Measurements from ENCODE around the gene RPH3AL.
A peak's percentile ranks its signal among the peaks of the same experiment; 100 is the strongest.
"Not testable (repeated sequence)": the region's sequence is repeated elsewhere in the genome, so short reads cannot be mapped to it uniquely, and the experiment has no call there.

RPH3AL gene

DNA sequence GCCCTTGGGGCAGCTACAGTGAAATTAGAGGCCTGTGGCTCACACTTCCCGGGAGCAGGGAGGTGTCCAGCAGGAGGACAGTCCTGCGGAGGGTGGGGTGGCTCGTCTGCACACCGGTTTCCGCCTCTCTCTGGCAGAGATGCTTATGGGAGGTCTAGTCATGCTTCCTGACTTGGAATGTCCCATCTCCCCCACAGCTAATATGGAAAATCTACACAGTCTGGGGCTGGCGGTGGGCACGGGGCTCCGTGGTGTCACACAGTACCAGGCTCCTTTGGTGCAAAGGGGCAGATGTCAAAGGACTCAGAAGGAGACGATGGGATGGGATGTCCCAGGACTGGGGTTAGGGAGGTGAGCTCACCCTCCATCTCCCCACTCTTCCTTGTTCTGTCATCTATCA lies 127.1 kb downstream of the RPH3AL start:
- Histone ChIP-seq H3K9me3 (ENCODE audit: control insufficient read depth in 1 of 2, low read length in 2 of 2) (no peaks in the 10 kb centered on the region), H3K27me3 (ENCODE audit: control insufficient read depth in 1 of 2, insufficient read depth in 2 of 2, low read length in 2 of 2) (no peaks in the 10 kb centered on the region), H3K4me1 (ENCODE audit: control insufficient read depth in 1 of 2, insufficient read depth in 2 of 2, low read length in 2 of 2) (no peaks in the 10 kb centered on the region), H3K9ac (ENCODE audit: low read depth in 1 of 2, low read length in 2 of 2) (no peak overlapping the region), H3K36me3 (ENCODE audit: control insufficient read depth in 1 of 2, insufficient read depth in 2 of 2, low read length in 2 of 2) (no peaks in the 10 kb centered on the region), H3K4me3 (ENCODE audit: low read depth in 1 of 2, low read length in 2 of 2) (no peak overlapping the region), H3K27ac (ENCODE audit: low read depth, low read length) (no peak overlapping the region)

- not testable (repeated sequence) for H3K9me3 ChIP-seq (ENCODE audit: control insufficient read depth in 1 of 2, low read length in 2 of 2); H3K27me3 ChIP-seq (ENCODE audit: control insufficient read depth in 1 of 2, insufficient read depth in 2 of 2, low read length in 2 of 2); H3K9ac ChIP-seq (ENCODE audit: low read depth in 1 of 2, low read length in 2 of 2); H3K4me1 ChIP-seq (ENCODE audit: control insufficient read depth in 1 of 2, insufficient read depth in 2 of 2, low read length in 2 of 2); H3K36me3 ChIP-seq (ENCODE audit: control insufficient read depth in 1 of 2, insufficient read depth in 2 of 2, low read length in 2 of 2); H3K27ac ChIP-seq (ENCODE audit: low read depth, low read length); H3K4me3 ChIP-seq (ENCODE audit: low read depth in 1 of 2, low read length in 2 of 2)
Measured at GRCh38 chr17:224576-224975, 128.0 kb downstream of the RPH3AL start.

- Histone ChIP-seq H3K9me3 (ENCODE audit: control insufficient read depth in 1 of 2, low read length in 2 of 2) (no peaks in the 10 kb centered on the region), H3K9ac (ENCODE audit: low read depth in 1 of 2, low read length in 2 of 2) (no peak overlapping the region), H3K4me3 (ENCODE audit: low read depth in 1 of 2, low read length in 2 of 2) (no peak overlapping the region), H3K27me3 (ENCODE audit: control insufficient read depth in 1 of 2, insufficient read depth in 2 of 2, low read length in 2 of 2) (no peaks in the 10 kb centered on the region), H3K27ac (ENCODE audit: low read depth, low read length) (no peak overlapping the region), H3K36me3 (ENCODE audit: control insufficient read depth in 1 of 2, insufficient read depth in 2 of 2, low read length in 2 of 2) (no peaks in the 10 kb centered on the region), H3K4me1 (ENCODE audit: control insufficient read depth in 1 of 2, insufficient read depth in 2 of 2, low read length in 2 of 2) (no peaks in the 10 kb centered on the region)
Measured at GRCh38 chr17:223723-224471, 128.7 kb downstream of the RPH3AL start.

GRCh38 chr17:222172-222571 lies 130.4 kb downstream of the RPH3AL start:
- H3K9ac ChIP-seq (ENCODE audit: low read depth in 1 of 2, low read length in 2 of 2), result no peak overlapping the region

DNA sequence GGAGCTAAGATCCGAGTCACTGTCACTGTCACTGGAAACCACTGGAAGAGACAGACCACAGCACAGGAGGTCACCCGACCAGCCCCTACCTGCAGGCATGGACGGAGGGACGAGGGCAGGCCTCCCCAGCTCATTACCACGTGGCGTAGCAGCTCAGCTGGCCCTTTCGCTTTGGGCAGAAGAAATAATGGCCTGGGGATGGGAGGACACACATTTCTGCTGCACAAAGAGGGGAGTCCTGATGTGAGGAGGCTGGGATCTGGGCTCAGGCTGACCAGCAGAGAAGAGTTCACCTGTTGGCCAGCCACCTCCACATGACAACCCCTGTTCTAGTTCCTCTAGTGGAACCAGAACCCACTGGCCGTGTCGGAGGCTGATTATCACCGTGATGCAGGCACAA lies 132.9 kb downstream of the RPH3AL start:
- H3K27ac ChIP-seq (ENCODE audit: low read depth, low read length), result no peak overlapping the region
- no peaks in the 10 kb centered on the region for H3K27me3 ChIP-seq (ENCODE audit: control insufficient read depth in 1 of 2, insufficient read depth in 2 of 2, low read length in 2 of 2)
- no peaks in the 10 kb centered on the region for H3K4me1 ChIP-seq (ENCODE audit: control insufficient read depth in 1 of 2, insufficient read depth in 2 of 2, low read length in 2 of 2)
- no peaks in the 10 kb centered on the region for H3K36me3 ChIP-seq (ENCODE audit: control insufficient read depth in 1 of 2, insufficient read depth in 2 of 2, low read length in 2 of 2)
- no peaks in the 10 kb centered on the region for H3K9me3 ChIP-seq (ENCODE audit: control insufficient read depth in 1 of 2, low read length in 2 of 2)
- no peak overlapping the region for H3K9ac ChIP-seq (ENCODE audit: low read depth in 1 of 2, low read length in 2 of 2)
- H3K4me3 ChIP-seq (ENCODE audit: low read depth in 1 of 2, low read length in 2 of 2), result no peak overlapping the region

More at GRCh38 chr17:222172-222571, 130.4 kb downstream of the RPH3AL start:
- no peaks in the 10 kb centered on the region for H3K27me3 ChIP-seq (ENCODE audit: control insufficient read depth in 1 of 2, insufficient read depth in 2 of 2, low read length in 2 of 2)
- H3K4me3 ChIP-seq (ENCODE audit: low read depth in 1 of 2, low read length in 2 of 2), result no peak overlapping the region
- H3K36me3 ChIP-seq (ENCODE audit: control insufficient read depth in 1 of 2, insufficient read depth in 2 of 2, low read length in 2 of 2), result no peaks in the 10 kb centered on the region
- H3K9me3 ChIP-seq (ENCODE audit: control insufficient read depth in 1 of 2, low read length in 2 of 2), result no peaks in the 10 kb centered on the region
- no peaks in the 10 kb centered on the region for H3K4me1 ChIP-seq (ENCODE audit: control insufficient read depth in 1 of 2, insufficient read depth in 2 of 2, low read length in 2 of 2)
- no peak overlapping the region for H3K27ac ChIP-seq (ENCODE audit: low read depth, low read length)

DNA sequence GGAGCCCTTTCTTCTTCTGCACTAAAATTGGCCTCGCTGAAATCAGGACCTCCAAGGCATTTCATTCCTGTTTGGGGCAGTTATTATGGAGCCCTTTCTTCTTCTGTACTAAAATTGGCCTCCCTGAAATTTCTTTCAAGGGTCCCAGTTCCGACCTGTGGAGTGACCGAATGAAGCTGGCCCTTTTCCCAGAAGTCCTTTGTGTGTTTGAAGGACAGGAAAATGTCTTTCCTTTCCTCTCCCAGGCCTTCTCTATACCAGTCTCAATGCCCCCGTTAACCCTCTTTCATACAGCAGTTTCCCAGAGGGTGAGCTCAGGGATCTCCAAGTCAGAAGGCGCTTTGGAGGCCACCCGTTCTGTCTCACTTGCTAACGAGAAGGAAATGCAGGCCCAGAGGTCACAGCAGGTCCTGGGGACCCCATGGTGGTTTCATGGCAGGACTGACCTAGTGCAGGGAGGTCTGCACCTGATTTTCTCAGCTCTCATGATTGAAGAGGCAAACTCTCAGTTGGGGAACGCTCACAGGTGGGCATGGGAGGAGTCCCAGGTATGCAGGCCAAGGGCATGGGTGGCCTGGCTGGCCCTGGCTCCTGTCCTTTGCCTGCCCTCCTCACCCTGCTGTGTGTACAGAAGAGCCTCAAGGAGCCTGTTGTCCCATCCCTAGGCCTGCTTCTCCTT lies 134.0 kb downstream of the RPH3AL start:
- no peaks in the 10 kb centered on the region for H3K4me1 ChIP-seq (ENCODE audit: control insufficient read depth in 1 of 2, insufficient read depth in 2 of 2, low read length in 2 of 2)
- no peaks in the 10 kb centered on the region for H3K9me3 ChIP-seq (ENCODE audit: control insufficient read depth in 1 of 2, low read length in 2 of 2)
- H3K27ac ChIP-seq (ENCODE audit: low read depth, low read length), result no peak overlapping the region
- no peaks in the 10 kb centered on the region for H3K36me3 ChIP-seq (ENCODE audit: control insufficient read depth in 1 of 2, insufficient read depth in 2 of 2, low read length in 2 of 2)
- no peak overlapping the region for H3K9ac ChIP-seq (ENCODE audit: low read depth in 1 of 2, low read length in 2 of 2)
- no peaks in the 10 kb centered on the region for H3K27me3 ChIP-seq (ENCODE audit: control insufficient read depth in 1 of 2, insufficient read depth in 2 of 2, low read length in 2 of 2)
- no peak overlapping the region for H3K4me3 ChIP-seq (ENCODE audit: low read depth in 1 of 2, low read length in 2 of 2)

- Histone ChIP-seq H3K9me3 (ENCODE audit: control insufficient read depth in 1 of 2, low read length in 2 of 2) (no peaks in the 10 kb centered on the region), H3K27me3 (ENCODE audit: control insufficient read depth in 1 of 2, insufficient read depth in 2 of 2, low read length in 2 of 2) (no peaks in the 10 kb centered on the region), H3K4me3 (ENCODE audit: low read depth in 1 of 2, low read length in 2 of 2) (no peak overlapping the region), H3K36me3 (ENCODE audit: control insufficient read depth in 1 of 2, insufficient read depth in 2 of 2, low read length in 2 of 2) (peaks cover 0 to 5% of the 10 kb centered on the region in 2 donors), H3K27ac (ENCODE audit: low read depth, low read length) (no peak overlapping the region), H3K9ac (ENCODE audit: low read depth in 1 of 2, low read length in 2 of 2) (no peak overlapping the region), H3K4me1 (ENCODE audit: control insufficient read depth in 1 of 2, insufficient read depth in 2 of 2, low read length in 2 of 2) (no peaks in the 10 kb centered on the region)
Measured at GRCh38 chr17:216625-217024, 136.0 kb downstream of the RPH3AL start.

DNA sequence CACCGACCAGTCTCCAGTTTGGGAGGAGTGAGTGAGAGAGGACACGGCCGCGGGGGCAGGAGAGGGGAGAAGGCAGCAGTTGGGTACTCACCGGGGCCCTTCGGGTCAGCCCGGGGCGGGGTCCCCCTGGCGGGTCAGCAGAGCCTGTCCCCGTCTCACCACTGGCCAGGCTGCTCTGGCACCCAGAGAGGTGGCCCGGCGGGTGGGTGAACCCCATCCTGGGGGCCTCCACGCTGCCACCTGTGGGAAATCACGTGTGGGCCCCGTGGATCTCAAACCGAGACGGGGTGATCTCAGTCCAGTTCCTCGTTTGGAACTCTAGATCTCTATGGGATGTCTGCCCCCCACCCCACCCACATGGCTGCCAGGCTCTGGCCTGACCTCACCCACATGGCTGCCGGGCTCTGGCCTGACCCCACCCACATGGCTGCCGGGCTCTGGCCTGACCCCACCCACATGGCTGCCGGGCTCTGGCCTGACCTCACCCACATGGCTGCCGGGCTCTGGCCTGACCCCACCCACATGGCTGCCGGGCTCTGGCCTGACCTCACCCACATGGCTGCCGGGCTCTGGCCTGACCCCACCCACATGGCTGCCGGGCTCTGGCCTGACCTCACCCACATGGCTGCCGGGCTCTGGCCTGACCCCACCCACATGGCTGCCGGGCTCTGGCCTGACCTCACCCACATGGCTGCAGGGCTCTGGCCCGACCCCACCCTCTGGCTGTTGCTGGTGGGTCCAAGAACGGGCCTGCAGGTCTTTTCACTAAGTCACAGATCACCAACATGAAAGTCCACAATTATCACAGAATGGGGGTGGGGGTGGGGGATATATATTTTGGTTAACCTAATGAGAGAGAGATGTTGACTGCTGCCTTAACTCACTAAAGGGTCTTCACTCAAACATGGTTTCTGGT lies 136.8 kb downstream of the RPH3AL start:
- not testable (repeated sequence) for H3K27me3 ChIP-seq (ENCODE audit: control insufficient read depth in 1 of 2, insufficient read depth in 2 of 2, low read length in 2 of 2); H3K27ac ChIP-seq (ENCODE audit: low read depth, low read length); H3K4me1 ChIP-seq (ENCODE audit: control insufficient read depth in 1 of 2, insufficient read depth in 2 of 2, low read length in 2 of 2); H3K9me3 ChIP-seq (ENCODE audit: control insufficient read depth in 1 of 2, low read length in 2 of 2); H3K36me3 ChIP-seq (ENCODE audit: control insufficient read depth in 1 of 2, insufficient read depth in 2 of 2, low read length in 2 of 2); H3K9ac ChIP-seq (ENCODE audit: low read depth in 1 of 2, low read length in 2 of 2)
- H3K4me3 ChIP-seq (ENCODE audit: low read depth in 1 of 2, low read length in 2 of 2), result peak overlapping the region in 1 of 2 donors; percentile 60

GRCh38 chr17:214881-215331 lies 137.7 kb downstream of the RPH3AL start:
- Histone ChIP-seq H3K4me3 (ENCODE audit: low read depth in 1 of 2, low read length in 2 of 2) (peak overlapping the region; percentile 6 to 60), H3K27ac (ENCODE audit: low read depth, low read length) (no peak overlapping the region), H3K9ac (ENCODE audit: low read depth in 1 of 2, low read length in 2 of 2) (no peak overlapping the region), H3K4me1 (ENCODE audit: control insufficient read depth in 1 of 2, insufficient read depth in 2 of 2, low read length in 2 of 2) (no peaks in the 10 kb centered on the region), H3K36me3 (ENCODE audit: control insufficient read depth in 1 of 2, insufficient read depth in 2 of 2, low read length in 2 of 2) (peaks cover 0 to 6% of the 10 kb centered on the region in 2 donors), H3K27me3 (ENCODE audit: control insufficient read depth in 1 of 2, insufficient read depth in 2 of 2, low read length in 2 of 2) (no peaks in the 10 kb centered on the region), H3K9me3 (ENCODE audit: control insufficient read depth in 1 of 2, low read length in 2 of 2) (no peaks in the 10 kb centered on the region)

All from duodenal mucosa (tissue), 2 donors.